Chondrocyte (in vitro differentiated cells): ENCODE data around the gene EDC3. TPM values are rescaled to one million over a fixed set of nuclear protein-coding genes. Genes with fewer than 3 reads are reported as not detected.

Experiments used
- DNase-seq: peaks from one replicate; pipeline ENCODE4 v3.0.0; 2021; ENCODE audit warnings: mixed read lengths, low spot score
- H3K27ac Mint-ChIP-seq: one replicate; pipeline ENCODE4 v1.8.0; 2021; ENCODE audit warnings: mild to moderate bottlenecking, moderate library complexity, mixed read lengths; ENCODE audit not compliant: unreplicated experiment
- H3K27me3 Mint-ChIP-seq: 2 replicates; pipeline ENCODE4 v1.8.0; 2021; ENCODE audit warnings: low read depth, mixed read lengths
- H3K36me3 Mint-ChIP-seq: 2 replicates; pipeline ENCODE4 v1.8.0; 2021; ENCODE audit warnings: low read depth, mixed read lengths
- H3K4me1 Mint-ChIP-seq: 2 replicates; pipeline ENCODE4 v1.8.0; 2021; ENCODE audit warnings: low read depth, mild to moderate bottlenecking, mixed read lengths
- H3K4me3 Mint-ChIP-seq: one replicate; pipeline ENCODE4 v1.8.0; 2021; ENCODE audit warnings: mild to moderate bottlenecking, moderate library complexity, mixed read lengths; ENCODE audit not compliant: unreplicated experiment
- H3K9me3 Mint-ChIP-seq: 2 replicates; pipeline ENCODE4 v1.8.0; 2021; ENCODE audit warnings: low read depth, mixed read lengths
- total RNA-seq: library from RNA; stranded (reverse); gene quantifications from 3 replicates; pipeline ENCODE4 v1.2.1, GENCODE V29; 2021
- TF ChIP-seq, protein P1 (sequence below): fragments of 200-600 bp; sonication (generic); IDR thresholded peaks from 2 replicates; pipeline ENCODE4 v1.5.0; 2021; ENCODE audit warnings: antibody characterized with exemption, mild to moderate bottlenecking, moderate library complexity

Gene EDC3
- total RNA-seq, 1 donor from 2014 or later = 32.8 TPM

- TF ChIP-seq, protein P1, sequence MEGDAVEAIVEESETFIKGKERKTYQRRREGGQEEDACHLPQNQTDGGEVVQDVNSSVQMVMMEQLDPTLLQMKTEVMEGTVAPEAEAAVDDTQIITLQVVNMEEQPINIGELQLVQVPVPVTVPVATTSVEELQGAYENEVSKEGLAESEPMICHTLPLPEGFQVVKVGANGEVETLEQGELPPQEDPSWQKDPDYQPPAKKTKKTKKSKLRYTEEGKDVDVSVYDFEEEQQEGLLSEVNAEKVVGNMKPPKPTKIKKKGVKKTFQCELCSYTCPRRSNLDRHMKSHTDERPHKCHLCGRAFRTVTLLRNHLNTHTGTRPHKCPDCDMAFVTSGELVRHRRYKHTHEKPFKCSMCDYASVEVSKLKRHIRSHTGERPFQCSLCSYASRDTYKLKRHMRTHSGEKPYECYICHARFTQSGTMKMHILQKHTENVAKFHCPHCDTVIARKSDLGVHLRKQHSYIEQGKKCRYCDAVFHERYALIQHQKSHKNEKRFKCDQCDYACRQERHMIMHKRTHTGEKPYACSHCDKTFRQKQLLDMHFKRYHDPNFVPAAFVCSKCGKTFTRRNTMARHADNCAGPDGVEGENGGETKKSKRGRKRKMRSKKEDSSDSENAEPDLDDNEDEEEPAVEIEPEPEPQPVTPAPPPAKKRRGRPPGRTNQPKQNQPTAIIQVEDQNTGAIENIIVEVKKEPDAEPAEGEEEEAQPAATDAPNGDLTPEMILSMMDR = no peak
- H3K4me3 Mint-ChIP-seq = no peak overlapping the region
- no peaks in the 10 kb centered on the region for H3K36me3 Mint-ChIP-seq
- H3K27ac Mint-ChIP-seq = no peak overlapping the region
- peaks cover 3% of the 10 kb centered on the region for H3K27me3 Mint-ChIP-seq
- DNase-seq = no peak
- H3K9me3 Mint-ChIP-seq = no peaks in the 10 kb centered on the region
- peaks cover 15% of the 10 kb centered on the region for H3K4me1 Mint-ChIP-seq
These were observed 26.8 kb upstream of the EDC3 start for GRCh38 chr15:74722591-74722990.

DNA sequence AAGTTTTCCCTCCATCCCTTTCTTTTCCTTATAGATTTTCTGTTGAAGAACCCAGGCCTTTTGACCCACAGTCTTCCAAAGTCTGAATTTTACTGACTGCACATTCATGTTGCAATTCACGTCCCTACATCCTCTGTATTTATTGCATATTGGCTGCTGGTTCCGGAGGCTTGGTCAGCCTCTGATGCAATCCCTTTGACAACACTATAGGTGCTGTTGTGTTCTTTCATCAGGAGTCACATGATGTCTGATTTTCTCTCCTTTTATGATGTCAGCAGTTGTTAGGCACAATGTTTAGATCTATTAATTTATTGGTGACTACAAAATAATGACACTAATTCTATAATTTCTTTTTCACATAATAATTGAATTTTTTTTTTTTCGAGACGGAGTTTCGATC, 20.8 kb upstream of the EDC3 start:
- TF ChIP-seq, protein P1 = no peak
- Mint-ChIP-seq H3K4me3 (no peak overlapping the region), H3K27ac (no peak overlapping the region), H3K27me3 (peaks cover 5% of the 10 kb centered on the region), H3K4me1 (no peaks in the 10 kb centered on the region), H3K36me3 (no peaks in the 10 kb centered on the region), H3K9me3 (no peaks in the 10 kb centered on the region)
- no peak for DNase-seq

DNA sequence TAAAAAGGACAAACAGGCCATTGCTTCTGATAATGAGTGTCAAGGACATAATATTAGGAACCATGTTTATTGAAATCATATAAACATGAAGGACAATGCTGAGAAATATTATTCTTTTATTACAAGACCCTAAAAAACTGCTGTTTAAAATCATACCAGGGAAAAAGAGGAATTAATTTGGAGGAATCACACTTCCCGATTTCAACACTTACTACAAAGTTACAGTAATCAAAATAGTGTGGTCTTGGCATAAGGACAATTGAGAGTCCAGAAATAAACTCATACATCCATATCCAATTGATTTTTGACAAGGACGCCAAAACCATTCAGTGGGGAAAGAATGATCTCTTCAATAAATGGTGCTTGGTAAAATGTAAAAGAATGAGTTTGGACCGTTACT, 16.5 kb upstream of the EDC3 start:
- H3K27ac Mint-ChIP-seq = no peak overlapping the region
- TF ChIP-seq, protein P1 = no peak
- peaks cover 23% of the 10 kb centered on the region for H3K27me3 Mint-ChIP-seq
- no peaks in the 10 kb centered on the region for H3K36me3 Mint-ChIP-seq
- no peaks in the 10 kb centered on the region for H3K9me3 Mint-ChIP-seq
- H3K4me1 Mint-ChIP-seq = no peaks in the 10 kb centered on the region
- H3K4me3 Mint-ChIP-seq = no peak overlapping the region
- DNase-seq = no peak

DNA sequence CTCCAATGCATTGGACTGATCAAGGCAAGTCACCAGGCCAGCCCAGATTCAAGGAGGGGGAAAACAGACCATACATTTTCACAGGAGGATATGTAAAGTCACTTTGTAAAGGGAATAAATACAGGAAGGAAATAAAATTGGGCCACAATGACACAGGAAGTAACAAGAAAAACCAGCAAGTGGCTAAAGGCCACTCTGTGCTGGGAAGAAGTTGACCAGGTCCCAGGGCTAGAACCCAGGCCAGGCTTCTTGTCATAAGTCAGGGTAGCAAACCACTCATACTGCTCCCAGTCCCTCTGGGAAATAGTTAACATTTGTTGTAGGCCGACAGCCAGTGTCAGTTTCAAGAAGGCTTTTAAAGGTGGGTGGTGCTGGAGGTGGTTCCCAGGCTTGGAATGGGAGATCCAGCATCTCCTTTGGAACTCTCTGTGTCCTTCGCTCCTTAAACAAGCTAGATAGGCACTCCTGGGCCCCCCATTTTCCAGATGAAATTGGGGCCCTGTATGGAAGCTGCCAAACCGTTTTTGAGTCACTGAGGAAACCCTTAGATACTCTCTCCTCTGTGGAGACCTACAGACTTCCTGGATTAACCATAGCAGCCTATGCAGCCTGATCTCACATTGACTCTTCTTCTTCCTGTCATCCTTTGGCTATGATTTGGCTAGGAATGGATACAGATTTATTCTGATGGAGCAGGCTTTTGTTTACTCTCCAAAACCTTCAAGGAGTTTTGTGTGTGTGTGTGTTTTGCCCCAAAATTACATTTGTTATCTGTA, 14.7 kb upstream of the EDC3 start:
- TF ChIP-seq, protein P1 = no peak
- Mint-ChIP-seq H3K9me3 (no peaks in the 10 kb centered on the region), H3K4me3 (no peak overlapping the region), H3K27me3 (peaks cover 34% of the 10 kb centered on the region), H3K4me1 (no peaks in the 10 kb centered on the region), H3K36me3 (no peaks in the 10 kb centered on the region), H3K27ac (no peak overlapping the region)
- DNase-seq = no peak

DNA sequence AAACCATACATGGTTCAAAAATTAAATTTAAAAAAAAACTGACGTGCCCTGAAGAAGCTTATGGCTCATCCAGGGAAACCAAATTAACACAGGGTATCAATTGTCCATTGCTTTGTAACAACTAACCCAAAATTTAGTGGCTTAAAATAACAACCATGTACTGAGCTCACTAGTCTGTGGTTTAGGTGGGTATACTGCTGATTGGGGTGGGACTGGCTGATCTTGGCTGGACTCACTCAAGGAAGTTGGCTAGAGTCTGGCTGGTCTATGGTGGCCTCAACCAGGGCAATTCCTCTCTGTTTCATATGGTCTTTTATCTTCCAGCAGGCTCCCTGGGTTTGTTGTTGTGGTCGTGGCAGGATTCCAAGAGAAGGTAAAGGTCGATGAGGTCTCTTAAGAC, 14.1 kb upstream of the EDC3 start:
- peaks cover 36% of the 10 kb centered on the region for H3K27me3 Mint-ChIP-seq
- H3K36me3 Mint-ChIP-seq = no peaks in the 10 kb centered on the region
- no peak overlapping the region for H3K27ac Mint-ChIP-seq
- H3K4me1 Mint-ChIP-seq = no peaks in the 10 kb centered on the region
- TF ChIP-seq, protein P1 = no peak
- H3K4me3 Mint-ChIP-seq = no peak overlapping the region
- no peak for DNase-seq
- H3K9me3 Mint-ChIP-seq = no peaks in the 10 kb centered on the region
